H1 (cell line): ENCODE measurements around the gene BCAS3. TPM values are rescaled to one million over a fixed set of nuclear protein-coding genes. Genes with fewer than 3 reads are reported as not detected.

Source experiments
- CTCF ChIA-PET: fragments of 300-600 bp; sonication (Branson Sonifier 250); formaldehyde crosslinking; loops from one replicate; lab custom pipeline; 2021; ENCODE audit not compliant: partially characterized antibody; lab: Charles Lee
- POLR2A ChIA-PET: fragments of 300-600 bp; sonication (Branson Sonifier 250); formaldehyde crosslinking; loops from one replicate; lab custom pipeline; 2021; ENCODE audit warnings: inconsistent platforms; ENCODE audit not compliant: partially characterized antibody; lab: Charles Lee
- DNase-seq, 2 experiments: peaks; one replicate each; pipeline versions ENCODE4 v3.0.0 to v3.0.0-alpha.2; 2010 to 2022; ENCODE audit warnings: low spot score in 2 of 2, low read depth in 1 of 2, mixed read lengths in 1 of 2
- FAIRE-seq: peaks from 2 replicates; lab custom pipeline; 2011; peaks lifted over from hg19 to GRCh38; lab: Jason Lieb, UNC
- H2AFZ ChIP-seq: 2 replicates; pipeline ENCODE4 v1.8.1; 2012; ENCODE audit warnings: low read length, inconsistent platforms
- H2AK5ac ChIP-seq: 2 replicates; pipeline ENCODE4 v1.6.1; 2013; ENCODE audit warnings: low read depth, low read length
- H2BK120ac ChIP-seq: replicated peaks from 2 replicates; pipeline ENCODE3; 2013; ENCODE audit warnings: low read depth, low read length, inconsistent platforms
- H2BK12ac ChIP-seq: 2 replicates; pipeline ENCODE4 v1.6.1; 2013; ENCODE audit warnings: low read depth, low read length
- H2BK15ac ChIP-seq: 2 replicates; pipeline ENCODE4 v1.6.1; 2013; ENCODE audit warnings: low read length
- H2BK20ac ChIP-seq: 2 replicates; pipeline ENCODE4 v1.6.1; 2013; ENCODE audit warnings: low read length
- H2BK5ac ChIP-seq: 2 replicates; pipeline ENCODE4 v1.6.1; 2013; ENCODE audit warnings: low read depth, low read length
- H3K14ac ChIP-seq: 2 replicates; pipeline ENCODE4 v1.6.1; 2013; ENCODE audit warnings: inconsistent platforms; ENCODE audit not compliant: insufficient read length
- H3K18ac ChIP-seq: 2 replicates; pipeline ENCODE4 v1.6.1; 2013; ENCODE audit warnings: low read length; ENCODE audit errors: extremely low read depth
- H3K23ac ChIP-seq: 2 replicates; pipeline ENCODE4 v1.6.1; 2013; ENCODE audit warnings: inconsistent platforms; ENCODE audit not compliant: insufficient read length
- H3K23me2 ChIP-seq: 2 replicates; pipeline ENCODE4 v1.6.1; 2013; ENCODE audit warnings: low read depth, low read length
- H3K27ac ChIP-seq: 2 replicates; pipeline ENCODE4 v1.6.1; 2011; ENCODE audit warnings: low read depth, low read length, inconsistent platforms
- H3K27me3 ChIP-seq, 4 experiments: replicated peaks in 1 of 4; 1 replicate in 1 of 4; 2 replicates in 3 of 4; pipeline versions ENCODE4 v1.6.1 to v1.8.1; 2011 to 2013; ENCODE audit warnings: low read length in 3 of 4, mild to moderate bottlenecking in 3 of 4, inconsistent platforms in 2 of 4, mixed read lengths in 2 of 4, moderate library complexity in 1 of 4; ENCODE audit not compliant: control insufficient read depth in 3 of 4, insufficient read depth in 3 of 4; ENCODE audit errors: extremely low read depth in 1 of 4
- H3K36me3 ChIP-seq, 4 experiments: 2 replicates each; pipeline versions ENCODE4 v1.6.1 to v1.8.1; 2011 to 2013; ENCODE audit warnings: mild to moderate bottlenecking in 4 of 4, low read length in 3 of 4, moderate library complexity in 2 of 4, control low read depth in 1 of 4, inconsistent platforms in 1 of 4; ENCODE audit not compliant: insufficient read depth in 4 of 4, control insufficient read depth in 2 of 4
- H3K4ac ChIP-seq: replicated peaks from 2 replicates; pipeline ENCODE3; 2013; ENCODE audit warnings: low read length, low read depth, mixed read lengths, inconsistent platforms; ENCODE audit not compliant: insufficient read length
- H3K4me1 ChIP-seq, 4 experiments: replicated peaks in 1 of 4; 1 replicate in 1 of 4; 2 replicates in 3 of 4; pipeline versions ENCODE4 v1.6.1 to v1.8.1; 2011 to 2013; ENCODE audit warnings: low read length in 3 of 4, inconsistent platforms in 2 of 4, mixed read lengths in 1 of 4; ENCODE audit not compliant: insufficient read depth in 4 of 4, control insufficient read depth in 3 of 4
- H3K4me2 ChIP-seq, 2 experiments: 2 replicates each; pipeline versions ENCODE4 v1.6.1 to v1.8.1; 2011 to 2013; ENCODE audit warnings: low read depth in 2 of 2, low read length in 2 of 2, control low read depth in 1 of 2, inconsistent platforms in 1 of 2, mild to moderate bottlenecking in 1 of 2; ENCODE audit not compliant: insufficient read depth in 1 of 2
- H3K4me3 ChIP-seq, 4 experiments: fragments of 200-600, 300-600 bp in 1 of 4; sonication (generic), shearing (Covaris generic), sonication (Bioruptor Twin) in 1 of 4; 2 replicates each; pipeline versions ENCODE4 v1.5.1 to v1.8.1; 2011 to 2016; ENCODE audit warnings: low read length in 4 of 4, low read depth in 3 of 4, control low read depth in 2 of 4, inconsistent platforms in 2 of 4, mild to moderate bottlenecking in 2 of 4, mixed read lengths in 1 of 4, moderate library complexity in 1 of 4; ENCODE audit not compliant: insufficient read depth in 2 of 4; ENCODE audit errors: extremely low read depth in 1 of 4
- H3K56ac ChIP-seq: replicated peaks from 2 replicates; pipeline ENCODE3; 2013; ENCODE audit warnings: low read depth, mild to moderate bottlenecking, mixed read lengths, low read length, inconsistent platforms; ENCODE audit not compliant: insufficient read length
- H3K79me1 ChIP-seq: 2 replicates; pipeline ENCODE4 v1.6.1; 2013; ENCODE audit warnings: low read depth, low read length, control low read depth
- H3K79me2 ChIP-seq, 2 experiments: 2 replicates each; pipeline versions ENCODE4 v1.6.1 to v1.8.1; 2012 to 2013; ENCODE audit warnings: low read length in 2 of 2, mild to moderate bottlenecking in 2 of 2, inconsistent platforms in 1 of 2; ENCODE audit not compliant: insufficient read depth in 2 of 2, control insufficient read depth in 1 of 2
- H3K9ac ChIP-seq, 4 experiments: replicated peaks in 1 of 4; 1 replicate in 1 of 4; 2 replicates in 3 of 4; pipeline versions ENCODE4 v1.6.1 to v1.8.1; 2011 to 2013; ENCODE audit warnings: low read depth in 3 of 4, low read length in 3 of 4, control low read depth in 2 of 4, mild to moderate bottlenecking in 2 of 4, moderate library complexity in 2 of 4, inconsistent platforms in 1 of 4; ENCODE audit errors: extremely low read depth in 1 of 4
- H3K9me3 ChIP-seq, 2 experiments: 2 replicates each; pipeline versions ENCODE4 v1.6.1 to v1.8.1; 2012 to 2013; ENCODE audit warnings: mild to moderate bottlenecking in 2 of 2, moderate library complexity in 2 of 2, control low read depth in 1 of 2, inconsistent platforms in 1 of 2, low read depth in 1 of 2, low read length in 1 of 2, mixed read lengths in 1 of 2; ENCODE audit not compliant: insufficient read depth in 2 of 2
- H4K20me1 ChIP-seq, 2 experiments: replicated peaks in 1 of 2; 2 replicates each; pipeline versions ENCODE3 to v1.8.1; 2011 to 2013; ENCODE audit warnings: inconsistent platforms in 2 of 2, low read length in 2 of 2, mild to moderate bottlenecking in 1 of 2; ENCODE audit not compliant: insufficient read depth in 2 of 2, control insufficient read depth in 1 of 2
- H4K5ac ChIP-seq: 2 replicates; pipeline ENCODE4 v1.6.1; 2013; ENCODE audit warnings: low read length, low read depth, mixed read lengths, inconsistent platforms; ENCODE audit not compliant: insufficient read length
- H4K8ac ChIP-seq: 2 replicates; pipeline ENCODE4 v1.8.0; 2013; ENCODE audit warnings: mild to moderate bottlenecking, moderate library complexity, low read length, inconsistent platforms; ENCODE audit not compliant: insufficient read depth; ENCODE audit errors: extremely low read depth
- H4K91ac ChIP-seq: replicated peaks from 2 replicates; pipeline ENCODE3; 2013; ENCODE audit warnings: low read length, mixed read lengths, inconsistent platforms; ENCODE audit not compliant: insufficient read length
- CHD7 ChIP-seq: fragments of 300-600 bp; sonication (generic); IDR thresholded peaks from 2 replicates; pipeline ENCODE4 v1.7.1; 2012; ENCODE audit warnings: low read length, moderate library complexity, mild to moderate bottlenecking, inconsistent platforms; ENCODE audit not compliant: insufficient replicate concordance
- WGBS, 2 experiments: shearing (Covaris generic) in 1 of 2; methylation state at CpG; one replicate each; pipeline versions ENCODE4 v1.1.6 to v1.1.7; 2013 to 2015; ENCODE audit warnings: low lambda C conversion rate in 2 of 2, mixed read lengths in 2 of 2, inconsistent platforms in 1 of 2, low coverage in 1 of 2, missing lambda C conversion rate in 1 of 2; ENCODE audit not compliant: insufficient replicate concordance in 2 of 2, insufficient coverage in 1 of 2, insufficient read length in 1 of 2; ENCODE audit errors: extremely low coverage in 1 of 2, missing lambda C conversion rate in 1 of 2; 5-methylcytosine and 5-hydroxymethylcytosine counted together
- polyA plus RNA-seq, 7 experiments: library from polyadenylated mRNA; depleted of rRNA in 3 of 7; stranded (reverse) in 5 of 7; unstranded in 2 of 7; fragments of >200 nt in 5 of 7; fragments of 200-250 nt in 2 of 7; gene quantifications; 1 replicate in 5 of 7; 2 replicates in 1 of 7; 4 replicates in 1 of 7; pipeline versions ENCODE4 v1.2.1 to v1.2.3, GENCODE V29; 2011 to 2013; ENCODE audit warnings: missing spikeins in 2 of 7, mixed read lengths in 2 of 7
- total RNA-seq: library from RNA; stranded (reverse); fragmentation: NEBNext Ultra II Directional; extraction: Animal tissue kit (Norgen Biotek cat#: 25700); gene quantifications from 2 replicates; pipeline ENCODE4 v1.2.1, GENCODE V29; 2021

Gene BCAS3
- total and polyA plus RNA-seq, 2 of the 8 experiments (the other 6 are each of a cell fraction or from before 2014, with no cell fraction given) = 9.9 to 13.3 TPM

GRCh38 chr17:61106354-61106753 is 428.7 kb downstream of the BCAS3 start:
- H3K4me1 ChIP-seq = no peaks in the 10 kb centered on the region
- H3K23me2 ChIP-seq = no peaks in the 10 kb centered on the region
- POLR2A ChIA-PET = no interaction called here
- no peak overlapping the region for H3K18ac ChIP-seq
- CTCF ChIA-PET = no interaction called here
- WGBS, 2 experiments = 95% methylated on average over 4 of the region's 4 CpGs; no CpG with 5 or more reads in 1 of the 2 experiments
- no peak overlapping the region for H2BK12ac ChIP-seq
- no peak overlapping the region for H4K5ac ChIP-seq
- no peak overlapping the region for H3K4ac ChIP-seq
- H2AFZ ChIP-seq = no peak overlapping the region
- no peak overlapping the region for H3K4me3 ChIP-seq
- H2BK20ac ChIP-seq = no peak overlapping the region
- H2BK5ac ChIP-seq = no peak overlapping the region
- FAIRE-seq (no peak), DNase-seq (no peak)
- no peaks in the 10 kb centered on the region for H3K36me3 ChIP-seq
- H3K27ac ChIP-seq = no peak overlapping the region
- H3K14ac ChIP-seq = no peak overlapping the region
- no peaks in the 10 kb centered on the region for H3K79me2 ChIP-seq
- H2BK120ac ChIP-seq = no peak overlapping the region
- H2AK5ac ChIP-seq = no peak overlapping the region
- no peaks in the 10 kb centered on the region for H4K20me1 ChIP-seq
- no peak overlapping the region for H3K56ac ChIP-seq
- no peaks in the 10 kb centered on the region for H3K79me1 ChIP-seq
- H3K9ac ChIP-seq = no peak overlapping the region
- no peak overlapping the region for H3K4me2 ChIP-seq
- H3K9me3 ChIP-seq = no peaks in the 10 kb centered on the region; a peak in 1 of 4 replicates
- H4K91ac ChIP-seq = no peak overlapping the region
- H2BK15ac ChIP-seq = no peak overlapping the region
- H3K23ac ChIP-seq = no peak overlapping the region
- no peaks in the 10 kb centered on the region for H3K27me3 ChIP-seq
- no peak overlapping the region for H4K8ac ChIP-seq
- TF ChIP-seq CHD7 = no peak
